DND-41 (cell line): ENCODE results near the gene KIF25.

Experiments used
- ATAC-seq: fragments of 200-7000 bp; cut with Tn5 transposase; 3 replicates; pipeline ENCODE4 v1.9.1; 2021; ENCODE audit warnings: low read depth; ENCODE audit not compliant: insufficient read depth
- DNase-seq: peaks from one replicate; pipeline ENCODE4 v3.0.0-alpha.2; 2020
- H2AFZ ChIP-seq: 2 replicates; pipeline ENCODE4 v1.6.0; 2012; ENCODE audit warnings: low read depth, low read length
- H3K27ac ChIP-seq: 2 replicates; pipeline ENCODE4 v1.5.1; 2012; ENCODE audit warnings: low read length, inconsistent platforms
- H3K27me3 ChIP-seq: fragments of 200-600 bp; sonication (generic); 2 replicates; pipeline ENCODE4 v1.6.0; 2012; ENCODE audit warnings: low read length, mild to moderate bottlenecking, inconsistent platforms; ENCODE audit not compliant: insufficient read depth, poor library complexity
- H3K36me3 ChIP-seq: 2 replicates; pipeline ENCODE4 v1.5.1; 2012; ENCODE audit warnings: low read length, inconsistent platforms; ENCODE audit not compliant: insufficient read depth
- H3K4me1 ChIP-seq: 2 replicates; pipeline ENCODE4 v1.5.1; 2012; ENCODE audit warnings: mild to moderate bottlenecking, low read length; ENCODE audit not compliant: insufficient read depth
- H3K4me2 ChIP-seq: 2 replicates; pipeline ENCODE4 v1.6.0; 2012; ENCODE audit warnings: mild to moderate bottlenecking, moderate library complexity, low read length, inconsistent platforms; ENCODE audit not compliant: insufficient read depth
- H3K4me3 ChIP-seq, 2 experiments: fragments of 200-600 bp in 1 of 2; shearing (Covaris generic) in 1 of 2; 2 replicates each; pipeline ENCODE4 v1.5.1; 2012 to 2016; ENCODE audit warnings: inconsistent platforms in 2 of 2, low read length in 2 of 2, mild to moderate bottlenecking in 2 of 2, low read depth in 1 of 2, moderate library complexity in 1 of 2
- H3K79me2 ChIP-seq: 2 replicates; pipeline ENCODE4 v1.6.0; 2012; ENCODE audit warnings: low read length, inconsistent platforms; ENCODE audit not compliant: insufficient read depth
- H3K9ac ChIP-seq: 2 replicates; pipeline ENCODE4 v1.6.0; 2012; ENCODE audit warnings: low read depth, mild to moderate bottlenecking, inconsistent platforms, low read length, moderate library complexity
- H3K9me3 ChIP-seq: 2 replicates; pipeline ENCODE4 v1.5.1; 2012; ENCODE audit warnings: low read length, moderate library complexity, mild to moderate bottlenecking, inconsistent platforms; ENCODE audit not compliant: insufficient read depth, severe bottlenecking
- H4K20me1 ChIP-seq: 2 replicates; pipeline ENCODE4 v1.6.0; 2012; ENCODE audit warnings: low read length; ENCODE audit not compliant: insufficient read depth
- EZH2 ChIP-seq: IDR thresholded peaks from 3 replicates; pipeline ENCODE4 v1.6.1; 2012; ENCODE audit warnings: borderline replicate concordance, low read depth, mild to moderate bottlenecking, moderate library complexity, low read length, inconsistent platforms; ENCODE audit not compliant: severe bottlenecking
- TF ChIP-seq, protein P1 (sequence below): IDR thresholded peaks from 2 replicates; pipeline ENCODE4 v1.5.1; 2012; ENCODE audit warnings: borderline replicate concordance, low read length, moderate library complexity, mild to moderate bottlenecking; ENCODE audit not compliant: poor library complexity, severe bottlenecking; ENCODE audit errors: extremely low read depth

Gene KIF25

DNA sequence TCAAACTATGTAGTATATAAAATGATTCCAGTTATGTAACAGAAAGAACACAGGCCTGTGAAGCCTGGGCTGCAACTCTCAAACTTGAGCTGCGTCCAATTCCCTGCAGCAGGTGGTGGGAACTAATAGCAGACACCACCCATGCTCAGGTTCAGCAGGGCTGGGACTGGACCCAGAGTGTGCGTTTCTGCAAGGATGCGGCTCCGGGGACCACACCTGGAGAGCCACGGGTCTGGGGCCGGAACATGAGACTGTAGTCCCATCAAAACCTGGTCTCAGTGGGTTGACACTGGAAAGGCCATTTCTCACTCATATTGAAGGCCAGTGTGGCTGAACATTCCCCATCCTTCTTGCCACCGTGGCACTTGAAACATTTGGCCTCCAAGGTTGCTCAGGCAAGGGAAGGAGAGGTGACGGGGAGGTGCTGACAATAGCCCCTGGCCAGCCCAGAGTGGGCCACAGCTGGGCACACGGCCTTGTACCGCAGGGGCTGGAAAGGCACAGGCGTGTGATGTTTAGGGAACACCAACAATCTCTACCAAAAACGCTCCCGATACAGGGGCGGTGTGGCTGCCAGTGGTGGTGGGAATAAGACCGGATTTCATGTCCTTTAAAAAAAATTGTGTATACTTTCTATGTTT is 43.5 kb downstream of the KIF25 start:
- H3K36me3 ChIP-seq: no peaks in the 10 kb centered on the region
- H3K79me2 ChIP-seq: no peaks in the 10 kb centered on the region
- H3K4me1 ChIP-seq: no peaks in the 10 kb centered on the region
- no peak overlapping the region for H2AFZ ChIP-seq
- H3K27ac ChIP-seq: no peak overlapping the region
- H3K9ac ChIP-seq: no peak overlapping the region
- no peaks in the 10 kb centered on the region for H3K27me3 ChIP-seq
- peaks cover 56% of the 10 kb centered on the region for H3K9me3 ChIP-seq
- DNase-seq: no peak
- no peak overlapping the region for H3K4me2 ChIP-seq
- no peak for ATAC-seq
- no peak overlapping the region for H3K4me3 ChIP-seq
- no peaks in the 10 kb centered on the region for H4K20me1 ChIP-seq
- TF ChIP-seq, protein P1, sequence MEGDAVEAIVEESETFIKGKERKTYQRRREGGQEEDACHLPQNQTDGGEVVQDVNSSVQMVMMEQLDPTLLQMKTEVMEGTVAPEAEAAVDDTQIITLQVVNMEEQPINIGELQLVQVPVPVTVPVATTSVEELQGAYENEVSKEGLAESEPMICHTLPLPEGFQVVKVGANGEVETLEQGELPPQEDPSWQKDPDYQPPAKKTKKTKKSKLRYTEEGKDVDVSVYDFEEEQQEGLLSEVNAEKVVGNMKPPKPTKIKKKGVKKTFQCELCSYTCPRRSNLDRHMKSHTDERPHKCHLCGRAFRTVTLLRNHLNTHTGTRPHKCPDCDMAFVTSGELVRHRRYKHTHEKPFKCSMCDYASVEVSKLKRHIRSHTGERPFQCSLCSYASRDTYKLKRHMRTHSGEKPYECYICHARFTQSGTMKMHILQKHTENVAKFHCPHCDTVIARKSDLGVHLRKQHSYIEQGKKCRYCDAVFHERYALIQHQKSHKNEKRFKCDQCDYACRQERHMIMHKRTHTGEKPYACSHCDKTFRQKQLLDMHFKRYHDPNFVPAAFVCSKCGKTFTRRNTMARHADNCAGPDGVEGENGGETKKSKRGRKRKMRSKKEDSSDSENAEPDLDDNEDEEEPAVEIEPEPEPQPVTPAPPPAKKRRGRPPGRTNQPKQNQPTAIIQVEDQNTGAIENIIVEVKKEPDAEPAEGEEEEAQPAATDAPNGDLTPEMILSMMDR: no peak
- no peak for TF ChIP-seq EZH2

DNA sequence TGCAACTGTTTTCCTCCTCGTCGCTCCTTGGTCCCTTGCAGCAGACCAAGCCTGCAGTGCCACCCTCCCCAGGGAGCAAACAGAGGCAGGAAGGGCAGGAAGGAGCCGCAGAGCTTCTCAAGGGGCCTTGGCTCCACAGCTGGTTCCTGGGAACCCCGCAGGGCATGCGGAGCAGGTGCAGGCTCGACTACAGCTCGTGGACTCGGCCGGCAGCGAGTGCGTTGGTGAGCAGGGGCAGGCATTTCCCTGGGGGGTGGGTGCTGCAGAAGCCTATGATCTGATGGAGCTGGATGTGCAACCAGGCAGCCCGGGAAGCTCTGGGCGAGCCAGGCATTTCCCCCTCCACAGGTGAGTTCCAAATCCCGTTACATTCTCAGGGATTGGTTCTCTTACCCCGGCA is 44.5 kb downstream of the KIF25 start:
- Histone ChIP-seq H3K79me2 (no peaks in the 10 kb centered on the region), H3K36me3 (no peaks in the 10 kb centered on the region), H3K27ac (no peak overlapping the region), H3K27me3 (no peaks in the 10 kb centered on the region), H3K9me3 (peaks cover 58% of the 10 kb centered on the region), H4K20me1 (no peaks in the 10 kb centered on the region), H3K4me1 (no peaks in the 10 kb centered on the region), H3K9ac (no peak overlapping the region), H3K4me2 (no peak overlapping the region), H2AFZ (no peak overlapping the region), H3K4me3 (no peak overlapping the region)
- ATAC-seq (no peak), DNase-seq (no peak)
- TF ChIP-seq EZH2: no peak
- TF ChIP-seq, protein P1: no peak

DNA sequence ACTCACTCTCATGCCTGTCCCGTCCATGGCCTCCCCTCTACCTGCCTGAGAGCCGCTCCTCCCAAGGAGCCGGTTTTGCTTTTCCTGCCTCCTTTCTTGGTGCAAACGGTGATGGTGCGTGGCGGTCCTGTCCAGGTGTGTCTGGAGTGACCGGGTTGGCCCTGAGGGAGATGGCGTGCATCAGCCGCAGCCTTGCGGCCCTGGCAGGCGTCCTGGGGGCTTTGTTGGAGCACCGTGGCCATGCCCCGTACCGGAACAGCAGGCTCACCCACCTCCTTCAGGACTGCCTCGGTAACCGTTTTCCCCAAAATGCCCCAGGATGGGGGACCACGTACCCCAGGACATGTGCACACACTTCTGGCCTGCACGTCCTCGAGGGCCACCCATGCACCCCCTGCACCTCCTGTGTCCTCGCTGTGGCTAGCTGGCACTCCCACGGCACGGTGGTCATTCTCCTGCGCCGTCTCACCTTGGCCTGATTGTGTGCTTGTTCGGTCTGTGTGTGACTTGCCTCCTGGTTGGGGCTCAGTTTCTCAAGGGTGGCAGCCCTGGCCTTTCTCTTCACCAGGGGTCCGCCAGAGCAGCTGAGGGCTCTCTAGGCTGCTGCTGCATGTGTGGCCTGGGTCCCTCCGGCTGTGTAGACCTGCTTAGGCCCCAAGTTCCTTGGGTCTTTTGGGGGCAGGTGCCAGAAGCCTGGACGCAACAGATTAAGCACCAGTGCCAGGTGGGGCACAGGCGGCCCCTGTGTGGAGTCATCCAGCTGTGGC is 45.1 kb downstream of the KIF25 start:
- DNase-seq (no peak), ATAC-seq (no peak)
- Histone ChIP-seq H3K4me3 (no peak overlapping the region), H3K27ac (no peak overlapping the region), H3K79me2 (no peaks in the 10 kb centered on the region), H3K9me3 (peaks cover 58% of the 10 kb centered on the region), H4K20me1 (no peaks in the 10 kb centered on the region), H3K9ac (no peak overlapping the region), H3K4me2 (no peak overlapping the region), H3K4me1 (no peaks in the 10 kb centered on the region), H2AFZ (no peak overlapping the region), H3K36me3 (no peaks in the 10 kb centered on the region), H3K27me3 (no peaks in the 10 kb centered on the region)
- TF ChIP-seq, protein P1: no peak
- TF ChIP-seq EZH2: no peak
